Breast epithelium (tissue), 3 donors: ENCODE results near the gene PIK3IP1.

Experiments used
- POLR2A ChIP-seq: fragments of 450-650 bp; IDR thresholded peaks from one replicate; pipeline ENCODE4 v1.6.1; 2016; ENCODE audit warnings: antibody characterized with exemption, mild to moderate bottlenecking, moderate library complexity
- TF ChIP-seq, protein P1 (sequence below), 3 donors: fragments of 450-650 bp; IDR thresholded peaks; one replicate each; pipeline ENCODE4 v1.5.1; 2016 to 2017; ENCODE audit warnings: antibody characterized with exemption in 3 of 3, mild to moderate bottlenecking in 3 of 3, moderate library complexity in 3 of 3

DNA sequence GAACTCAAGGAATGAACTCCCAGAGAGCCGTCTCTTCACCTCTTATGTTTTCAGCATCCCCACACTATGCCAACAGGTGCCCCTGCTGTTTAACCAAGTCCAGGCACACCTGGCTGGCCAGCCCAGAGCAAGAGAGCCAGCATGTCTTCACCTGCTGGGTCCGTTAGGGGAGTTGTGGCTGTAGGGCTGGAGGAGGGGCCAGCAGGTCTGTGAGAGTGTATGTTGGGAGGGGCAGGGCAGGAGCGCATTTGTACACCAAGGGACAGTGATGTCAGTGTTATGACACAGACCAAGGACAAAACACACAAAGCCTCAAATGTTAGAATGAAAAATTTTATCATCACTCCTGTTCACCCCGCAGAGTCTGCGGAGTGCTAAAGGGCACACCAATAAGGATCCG is 48.1 kb upstream of the PIK3IP1 start:
- TF ChIP-seq, protein P1, sequence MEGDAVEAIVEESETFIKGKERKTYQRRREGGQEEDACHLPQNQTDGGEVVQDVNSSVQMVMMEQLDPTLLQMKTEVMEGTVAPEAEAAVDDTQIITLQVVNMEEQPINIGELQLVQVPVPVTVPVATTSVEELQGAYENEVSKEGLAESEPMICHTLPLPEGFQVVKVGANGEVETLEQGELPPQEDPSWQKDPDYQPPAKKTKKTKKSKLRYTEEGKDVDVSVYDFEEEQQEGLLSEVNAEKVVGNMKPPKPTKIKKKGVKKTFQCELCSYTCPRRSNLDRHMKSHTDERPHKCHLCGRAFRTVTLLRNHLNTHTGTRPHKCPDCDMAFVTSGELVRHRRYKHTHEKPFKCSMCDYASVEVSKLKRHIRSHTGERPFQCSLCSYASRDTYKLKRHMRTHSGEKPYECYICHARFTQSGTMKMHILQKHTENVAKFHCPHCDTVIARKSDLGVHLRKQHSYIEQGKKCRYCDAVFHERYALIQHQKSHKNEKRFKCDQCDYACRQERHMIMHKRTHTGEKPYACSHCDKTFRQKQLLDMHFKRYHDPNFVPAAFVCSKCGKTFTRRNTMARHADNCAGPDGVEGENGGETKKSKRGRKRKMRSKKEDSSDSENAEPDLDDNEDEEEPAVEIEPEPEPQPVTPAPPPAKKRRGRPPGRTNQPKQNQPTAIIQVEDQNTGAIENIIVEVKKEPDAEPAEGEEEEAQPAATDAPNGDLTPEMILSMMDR (IDR thresholded peaks at IDR 0.05) = no peak
- TF ChIP-seq POLR2A = no peak
